ENCODE data around the gene SEMA7A. TPM values are rescaled to one million over a fixed set of nuclear protein-coding genes. Genes with fewer than 3 reads are reported as not detected.

Gene SEMA7A
- total and polyA plus RNA-seq, 2 experiments from 2014 or later = 0.99 to 11.9 TPM

DNA sequence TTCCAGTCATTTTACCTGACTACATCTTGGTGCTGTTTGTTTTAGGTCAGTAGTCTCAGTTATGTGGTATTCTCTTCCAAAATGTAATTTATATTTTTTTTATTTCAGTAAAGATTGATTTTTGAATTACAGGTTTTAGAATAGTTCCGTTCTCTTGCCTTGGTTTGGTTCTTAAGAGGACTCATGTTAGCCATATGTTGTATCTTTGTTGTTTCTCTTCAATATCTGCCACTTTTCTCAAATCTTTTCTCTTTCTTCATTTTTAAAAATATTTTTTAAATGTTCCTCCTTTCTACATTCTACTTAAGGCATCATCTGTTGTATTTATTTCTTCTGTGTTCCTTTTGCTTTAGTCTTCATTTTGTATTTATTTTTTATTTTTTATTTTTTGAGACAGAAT lies 32.8 kb upstream of the SEMA7A start:
- Histone ChIP-seq H3K9me3 (ENCODE audit: low read depth) (no peaks in the 10 kb centered on the region), H3K4me1 (ENCODE audit: low read depth) (peaks cover 10% of the 10 kb centered on the region), H3K36me3 (no peaks in the 10 kb centered on the region), H3K27ac (no peak overlapping the region), H3K4me3 (no peak overlapping the region), H3K27me3 (no peaks in the 10 kb centered on the region)
- no peak for TF ChIP-seq CTCF (IDR thresholded peaks at IDR 0.05; ENCODE audit: low read depth, low read length)
- no peak for DNase-seq (ENCODE audit: low read depth in 1 of 2, low spot score in 1 of 2)

DNA sequence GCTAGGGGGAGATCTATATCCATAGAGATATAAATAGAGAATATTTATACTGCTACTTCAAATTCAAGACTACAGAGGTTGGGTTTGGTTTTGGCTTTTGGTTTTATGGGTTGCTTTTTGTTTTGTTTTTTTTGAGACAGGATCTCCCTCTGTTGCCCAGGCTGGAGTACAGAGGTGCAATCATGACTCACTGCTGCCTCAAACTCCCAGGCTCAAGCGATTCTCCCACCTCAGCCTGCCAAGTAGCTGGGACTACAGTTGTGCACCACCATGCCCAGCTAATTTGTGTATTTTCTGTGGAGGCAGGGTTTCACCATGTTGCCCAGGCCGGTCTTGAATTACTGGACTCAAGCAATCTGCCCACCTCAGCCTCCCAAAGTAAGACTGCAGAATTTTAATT lies 31.1 kb upstream of the SEMA7A start:
- no peaks in the 10 kb centered on the region for H3K9me3 ChIP-seq (ENCODE audit: low read depth)
- H3K36me3 ChIP-seq = no peaks in the 10 kb centered on the region
- no peak overlapping the region for H3K4me3 ChIP-seq
- TF ChIP-seq CTCF (IDR thresholded peaks at IDR 0.05; ENCODE audit: low read depth, low read length) = no peak
- no peak for DNase-seq (ENCODE audit: low read depth in 1 of 2, low spot score in 1 of 2)
- H3K27ac ChIP-seq = no peak overlapping the region
- H3K27me3 ChIP-seq = no peaks in the 10 kb centered on the region
- H3K4me1 ChIP-seq (ENCODE audit: low read depth) = peaks cover 13% of the 10 kb centered on the region

- Histone ChIP-seq H3K9me3 (ENCODE audit: low read depth) (no peaks in the 10 kb centered on the region), H3K27me3 (no peaks in the 10 kb centered on the region), H3K27ac (no peak overlapping the region), H3K4me3 (no peak overlapping the region), H3K36me3 (no peaks in the 10 kb centered on the region), H3K4me1 (ENCODE audit: low read depth) (peaks cover 13% of the 10 kb centered on the region)
- DNase-seq (ENCODE audit: low read depth in 1 of 2, low spot score in 1 of 2) = no peak
- TF ChIP-seq CTCF (IDR thresholded peaks at IDR 0.05; ENCODE audit: low read depth, low read length) = no peak
These were observed 30.5 kb upstream of the SEMA7A start for GRCh38 chr15:74464216-74464615.

DNA sequence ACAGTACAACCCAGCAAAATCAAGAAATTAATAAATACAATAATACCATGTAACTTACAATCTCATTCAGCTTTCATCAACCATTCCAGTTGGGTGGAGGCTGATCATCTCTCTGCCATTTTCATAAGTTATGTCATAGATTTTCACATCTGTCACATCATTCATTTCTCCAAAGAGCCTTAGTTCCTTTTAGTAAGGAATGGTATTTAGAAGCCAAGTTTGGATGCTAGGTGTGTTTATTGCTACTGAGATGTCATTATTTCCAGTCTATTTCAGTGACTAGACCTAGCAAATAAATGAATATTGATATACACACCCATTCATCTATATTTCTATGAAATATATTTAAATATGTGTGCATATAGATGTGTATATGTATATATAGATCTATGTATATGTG lies 29.9 kb upstream of the SEMA7A start:
- Histone ChIP-seq H3K4me1 (ENCODE audit: low read depth) (peaks cover 13% of the 10 kb centered on the region), H3K9me3 (ENCODE audit: low read depth) (no peaks in the 10 kb centered on the region), H3K4me3 (no peak overlapping the region), H3K36me3 (no peaks in the 10 kb centered on the region), H3K27me3 (no peaks in the 10 kb centered on the region), H3K27ac (no peak overlapping the region)
- DNase-seq (ENCODE audit: low read depth in 1 of 2, low spot score in 1 of 2) = no peak
- no peak for TF ChIP-seq CTCF (IDR thresholded peaks at IDR 0.05; ENCODE audit: low read depth, low read length)

- Histone ChIP-seq H3K4me3 (peak overlapping the region; percentile 74), H3K36me3 (peaks cover 9% of the 10 kb centered on the region), H3K9me3 (ENCODE audit: low read depth) (no peaks in the 10 kb centered on the region), H3K4me1 (ENCODE audit: low read depth) (peaks cover 13% of the 10 kb centered on the region), H3K27me3 (no peaks in the 10 kb centered on the region), H3K27ac (peak overlapping the region; percentile 97)
- no peak for TF ChIP-seq CTCF (IDR thresholded peaks at IDR 0.05; ENCODE audit: low read depth, low read length)
- DNase-seq (ENCODE audit: low read depth in 1 of 2, low spot score in 1 of 2) = peak in 1 of 2 donors; percentile 26
These were observed 28.2 kb upstream of the SEMA7A start for GRCh38 chr15:74461847-74462511.

All from cardiac muscle cell (in vitro differentiated cells and primary cell).